Heart left ventricle (tissue), 16 donors: ENCODE results near the gene MB. TPM values are rescaled to one million over a fixed set of nuclear protein-coding genes. Genes with fewer than 3 reads are reported as not detected.

Experiments used
- ATAC-seq, 4 donors: fragments of 200-7000 bp; cut with Tn5 transposase; one replicate each; pipeline ENCODE4 v1.9.1; 2020 to 2022; ENCODE audit warnings: moderate library complexity in 4 of 4, mild to moderate bottlenecking in 3 of 4, moderate number of reproducible peaks in 1 of 4
- DNase-seq, 5 donors: peaks; one replicate each; pipeline ENCODE4 v3.0.0-alpha.2; 2020
- H3K27ac ChIP-seq, 12 donors: fragments of 200-600 bp; sonication (generic) in 4 of 12; one replicate each; pipeline versions ENCODE4 v1.5.0 to v1.8.0; 2016 to 2022; ENCODE audit warnings: mild to moderate bottlenecking in 2 of 12
- H3K27me3 ChIP-seq, 9 donors: fragments of 200-600 bp; sonication (generic) in 2 of 9; one replicate each; pipeline versions ENCODE4 v1.5.1 to v1.8.0; 2016 to 2022; ENCODE audit warnings: mild to moderate bottlenecking in 3 of 9
- H3K36me3 ChIP-seq, 9 donors: fragments of 200-600 bp; sonication (generic) in 2 of 9; one replicate each; pipeline versions ENCODE4 v1.5.0 to v1.8.0; 2018 to 2022; ENCODE audit warnings: mild to moderate bottlenecking in 2 of 9
- H3K4me1 ChIP-seq, 12 donors: fragments of 200-600 bp; sonication (generic) in 4 of 12; one replicate each; pipeline versions ENCODE4 v1.5.0 to v1.8.0; 2016 to 2022; ENCODE audit warnings: mild to moderate bottlenecking in 3 of 12
- H3K4me3 ChIP-seq, 12 donors: fragments of 200-600 bp; sonication (generic) in 4 of 12; one replicate each; pipeline versions ENCODE4 v1.5.0 to v1.8.0; 2017 to 2022; ENCODE audit warnings: mild to moderate bottlenecking in 9 of 12, moderate library complexity in 4 of 12
- H3K9me3 ChIP-seq, 12 donors: fragments of 200-600 bp; sonication (generic) in 4 of 12; one replicate each; pipeline versions ENCODE4 v1.5.0 to v1.8.0; 2016 to 2022; ENCODE audit warnings: mild to moderate bottlenecking in 1 of 12
- POLR2A ChIP-seq, 2 donors: fragments of 450-650 bp; IDR thresholded peaks; one replicate each; pipeline ENCODE4 v1.6.1; 2017; ENCODE audit warnings: antibody characterized with exemption in 2 of 2, mild to moderate bottlenecking in 2 of 2, moderate library complexity in 2 of 2
- WGBS, 4 donors: extraction: QIAGEN DNeasy Blood & Tissue Kit in 2 of 4; methylation state at CpG; one replicate each; pipeline versions ENCODE4 v1.1.5 to v1.1.7; 2013 to 2018; 5-methylcytosine and 5-hydroxymethylcytosine counted together
- intact Hi-C, 10 donors: fragments of 100-400 bp; cut with DNase I; formaldehyde crosslinking; loops; one replicate each; pipeline versions ENCODE4 v1.11.1 to v1.14.2; 2022
- polyA plus RNA-seq, 2 donors: library from polyadenylated mRNA; stranded (reverse); fragments of 200-250 nt; gene quantifications; one replicate each; pipeline ENCODE4 v1.2.3, GENCODE V29; 2013
- total RNA-seq, 9 donors: library from RNA; depleted of rRNA in 2 of 9; stranded (reverse); fragments of >200 nt in 2 of 9; fragmentation: NEBNext Ultra II Directional in 3 of 9; extraction: Animal tissue kit (Norgen Biotek cat#: 25700) in 3 of 9; gene quantifications; one replicate each; pipeline versions ENCODE4 v1.1.0 to v1.2.4, GENCODE V29; 2016 to 2023
- TF ChIP-seq, protein P1 (sequence below), 12 donors: fragments of 200-600 bp; sonication (generic) in 4 of 12; IDR thresholded peaks; one replicate each; pipeline versions ENCODE4 v1.5.0 to v1.8.0; 2018 to 2022; ENCODE audit warnings: antibody characterized with exemption in 12 of 12, mild to moderate bottlenecking in 5 of 12
- donor health status: ischemic (EF 13 %, LVEDD 7.1; RV severe dilation, severe dysfunction).
- donor health status: healthy with polysubstance abuse.
- donor health status: DM: no; HTN: yes; CAD: no.
- donor health status: DM: no; HTN: no; CAD: no.
- donor health status: ischemic (EF 25% LVEDD 6.9; RV normal size, moderate dysfunction).
- donor health status: ischemic (EF 25% LVEDD 5.7; RV mildly dilated, moderate dysfunction).
- donor health status: healthy.
- donor health status: DM: yes; HTN: yes; CAD: no.
- donor health status: ischemic (EF 35%, LVEDD 5.7; RV mildly dilated, moderate dysfunction).
- donor health status: nonischemic (EF 11% LVEDD 7.7; RV severe dilation, severe dysfunction).
- donor health status: DM: yes; HTN: yes; CAD: no.
- donor health status: PGD.
- donor health status: ischemic (EF 29% LVEDD 5.4; RV normal size, mild dysfunction).
- donor health status: nonischemic (EF 23%, LVEDD 6.1; RV moderate dilation, normal function).

Gene MB
- total and polyA plus RNA-seq, 11 donors = 6,181 to 16,840 (median 13,341) TPM

DNA sequence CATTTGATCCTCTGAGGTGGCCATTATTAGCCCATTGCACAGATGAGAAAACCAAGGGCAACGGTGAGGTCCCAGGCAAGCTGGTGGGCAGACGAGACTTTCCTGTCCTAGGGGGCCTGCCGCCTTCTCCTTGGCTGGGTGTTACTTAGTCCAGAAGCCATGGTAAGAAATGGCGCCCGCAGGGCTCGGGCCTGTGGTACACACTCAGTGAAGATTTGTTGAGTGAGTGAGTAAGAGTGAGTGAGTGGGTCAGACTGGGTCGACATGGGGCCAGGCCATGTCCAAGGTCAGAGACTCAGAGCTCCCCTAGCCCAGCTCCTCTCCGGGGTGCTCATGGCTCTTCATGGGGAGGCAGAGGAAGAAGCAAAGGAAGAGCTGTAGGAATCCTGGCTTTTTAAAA lies 40.5 kb downstream of the MB start:
- intact Hi-C loops = no loop called here

DNA sequence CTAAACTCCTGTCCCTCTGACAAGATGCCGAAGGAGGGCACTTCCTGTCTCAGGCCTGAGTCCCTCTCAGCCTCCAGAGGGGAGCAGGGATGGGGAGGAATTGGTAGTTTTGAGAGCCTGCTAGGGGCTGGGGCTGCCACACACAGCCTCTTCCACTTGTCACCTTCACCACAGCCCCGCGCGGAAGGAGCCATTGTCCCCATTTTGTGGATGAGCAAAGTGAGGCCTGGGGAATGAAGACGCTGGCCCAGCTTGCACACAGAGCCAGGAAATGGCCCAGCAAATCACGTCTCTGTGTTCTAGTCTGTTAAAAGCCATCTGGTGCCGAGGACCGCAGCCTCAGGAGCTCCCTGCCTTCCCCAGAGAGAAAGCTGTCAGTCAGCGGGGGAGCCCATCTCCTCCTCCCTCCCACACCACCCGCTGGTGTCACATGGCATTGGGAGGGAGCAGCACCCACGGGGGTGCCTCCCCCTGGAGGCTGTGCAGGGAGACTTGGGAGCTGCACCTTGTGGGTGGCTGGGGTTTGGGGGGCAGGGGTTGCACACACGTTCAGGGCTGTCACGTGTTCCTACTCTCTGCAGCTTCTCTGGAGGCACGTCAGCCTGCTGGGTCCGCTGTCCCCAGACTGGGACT lies 41.9 kb downstream of the MB start:
- peaks cover 0 to 3% (median 0%) of the 10 kb centered on the region in 12 donors for H3K4me1 ChIP-seq
- peak overlapping the region in 1 of 12 donors; percentile 38 for H3K27ac ChIP-seq
- no peaks in the 10 kb centered on the region for H3K9me3 ChIP-seq
- ATAC-seq (peak in 1 of 4 donors; percentile 24), DNase-seq (peak in 2 of 5 donors; percentile 28 to 55)
- 42 to 54% (median 48%) methylated on average over 6 to 15 of the region's 15 CpGs for WGBS, 4 donors
- TF ChIP-seq, protein P1, sequence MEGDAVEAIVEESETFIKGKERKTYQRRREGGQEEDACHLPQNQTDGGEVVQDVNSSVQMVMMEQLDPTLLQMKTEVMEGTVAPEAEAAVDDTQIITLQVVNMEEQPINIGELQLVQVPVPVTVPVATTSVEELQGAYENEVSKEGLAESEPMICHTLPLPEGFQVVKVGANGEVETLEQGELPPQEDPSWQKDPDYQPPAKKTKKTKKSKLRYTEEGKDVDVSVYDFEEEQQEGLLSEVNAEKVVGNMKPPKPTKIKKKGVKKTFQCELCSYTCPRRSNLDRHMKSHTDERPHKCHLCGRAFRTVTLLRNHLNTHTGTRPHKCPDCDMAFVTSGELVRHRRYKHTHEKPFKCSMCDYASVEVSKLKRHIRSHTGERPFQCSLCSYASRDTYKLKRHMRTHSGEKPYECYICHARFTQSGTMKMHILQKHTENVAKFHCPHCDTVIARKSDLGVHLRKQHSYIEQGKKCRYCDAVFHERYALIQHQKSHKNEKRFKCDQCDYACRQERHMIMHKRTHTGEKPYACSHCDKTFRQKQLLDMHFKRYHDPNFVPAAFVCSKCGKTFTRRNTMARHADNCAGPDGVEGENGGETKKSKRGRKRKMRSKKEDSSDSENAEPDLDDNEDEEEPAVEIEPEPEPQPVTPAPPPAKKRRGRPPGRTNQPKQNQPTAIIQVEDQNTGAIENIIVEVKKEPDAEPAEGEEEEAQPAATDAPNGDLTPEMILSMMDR (IDR thresholded peaks at IDR 0.05) = no peak
- no peak for TF ChIP-seq POLR2A (IDR thresholded peaks at IDR 0.05)
- H3K27me3 ChIP-seq = no peaks in the 10 kb centered on the region
- no peaks in the 10 kb centered on the region for H3K36me3 ChIP-seq
- intact Hi-C loops = no loop called here
- no peak overlapping the region for H3K4me3 ChIP-seq

More for the DNA sequence above, 40.5 kb downstream of the MB start:
- no peaks in the 10 kb centered on the region for H3K27me3 ChIP-seq
- TF ChIP-seq, protein P1 (IDR thresholded peaks at IDR 0.05) = no peak
- TF ChIP-seq POLR2A (IDR thresholded peaks at IDR 0.05) = no peak
- DNase-seq (no peak), ATAC-seq (no peak)
- WGBS, 4 donors = 85 to 96% (median 88%) methylated on average over 8 of the region's 8 CpGs
- H3K9me3 ChIP-seq = no peaks in the 10 kb centered on the region
- no peak overlapping the region for H3K27ac ChIP-seq
- no peaks in the 10 kb centered on the region for H3K36me3 ChIP-seq
- H3K4me1 ChIP-seq = peaks cover 0 to 1% (median 0%) of the 10 kb centered on the region in 12 donors
- H3K4me3 ChIP-seq = no peak overlapping the region

DNA sequence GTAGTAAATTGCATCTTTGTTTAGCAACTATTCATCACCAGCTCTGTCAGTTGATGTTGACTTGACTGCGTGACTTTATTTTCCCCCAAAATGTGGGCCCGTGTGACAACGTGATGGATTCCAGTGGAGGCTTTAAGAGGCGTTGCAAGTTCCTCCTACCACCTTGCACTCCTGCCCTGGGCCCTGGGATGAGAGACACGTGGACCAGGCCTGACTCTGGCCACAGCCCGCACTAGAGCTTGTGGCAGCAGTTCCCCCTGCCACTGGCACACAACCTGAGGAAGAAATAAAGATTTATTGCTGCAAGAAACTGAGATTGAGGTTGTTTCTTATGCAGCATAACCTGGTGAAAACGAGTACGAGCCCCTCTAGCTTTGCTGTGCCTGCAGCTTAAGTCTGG lies 44.6 kb downstream of the MB start:
- intact Hi-C loops = no loop called here

DNA sequence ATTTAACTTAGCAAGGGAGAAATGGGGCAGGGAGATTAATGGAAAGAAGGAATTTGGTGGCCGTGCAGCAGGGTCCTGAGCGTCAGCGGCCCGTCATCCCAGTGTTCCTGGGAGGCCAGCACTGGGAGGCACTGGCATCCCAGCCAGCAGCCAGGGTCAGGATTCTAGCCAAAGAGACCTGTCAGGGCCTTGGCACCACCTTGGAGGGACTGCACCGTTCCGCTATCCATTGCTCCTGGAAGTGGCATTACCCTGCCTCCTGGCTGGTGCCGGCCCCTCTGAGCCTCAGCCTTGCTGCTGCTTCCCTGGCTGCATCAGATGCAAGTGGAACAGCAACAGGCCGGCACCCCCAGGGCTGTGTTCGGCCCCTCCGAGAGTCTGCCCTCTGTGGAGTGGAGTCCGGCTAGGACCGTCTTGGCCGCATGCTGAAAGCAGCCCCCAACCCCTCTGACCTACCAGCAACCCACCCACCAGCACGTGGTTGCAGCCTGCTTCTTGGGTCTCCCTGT lies 46.4 kb downstream of the MB start:
- Histone ChIP-seq H3K27ac (no peak overlapping the region), H3K9me3 (no peaks in the 10 kb centered on the region), H3K27me3 (peaks cover 0 to 3% (median 0%) of the 10 kb centered on the region in 9 donors), H3K36me3 (no peaks in the 10 kb centered on the region), H3K4me3 (no peak overlapping the region), H3K4me1 (peaks cover 0 to 25% (median 2%) of the 10 kb centered on the region in 12 donors)
- no peak for TF ChIP-seq POLR2A (IDR thresholded peaks at IDR 0.05)
- TF ChIP-seq, protein P1 (IDR thresholded peaks at IDR 0.05) = no peak
- ATAC-seq (peak in 1 of 4 donors; percentile 22), DNase-seq (peak in 1 of 5 donors; percentile 30)
- intact Hi-C loops = no loop called here
- WGBS, 4 donors = 84 to 87% (median 85%) methylated on average over 12 to 14 of the region's 14 CpGs

More for the DNA sequence above, 44.6 kb downstream of the MB start:
- Histone ChIP-seq H3K4me3 (no peak overlapping the region), H3K36me3 (no peaks in the 10 kb centered on the region), H3K27ac (no peak overlapping the region), H3K9me3 (no peaks in the 10 kb centered on the region), H3K4me1 (peaks cover 0 to 17% (median 1%) of the 10 kb centered on the region in 12 donors), H3K27me3 (peaks cover 0 to 3% (median 0%) of the 10 kb centered on the region in 9 donors)
- WGBS, 4 donors = 79 to 85% (median 82%) methylated on average over 8 of the region's 8 CpGs
- ATAC-seq (no peak), DNase-seq (no peak)
- TF ChIP-seq, protein P1 (IDR thresholded peaks at IDR 0.05) = no peak
- TF ChIP-seq POLR2A (IDR thresholded peaks at IDR 0.05) = no peak
